ENCODE measurements around the gene TWSG1.
"Not testable (repeated sequence)": the region's sequence is repeated elsewhere in the genome, so short reads cannot be mapped to it uniquely, and the experiment has no call there.

Gene TWSG1

DNA sequence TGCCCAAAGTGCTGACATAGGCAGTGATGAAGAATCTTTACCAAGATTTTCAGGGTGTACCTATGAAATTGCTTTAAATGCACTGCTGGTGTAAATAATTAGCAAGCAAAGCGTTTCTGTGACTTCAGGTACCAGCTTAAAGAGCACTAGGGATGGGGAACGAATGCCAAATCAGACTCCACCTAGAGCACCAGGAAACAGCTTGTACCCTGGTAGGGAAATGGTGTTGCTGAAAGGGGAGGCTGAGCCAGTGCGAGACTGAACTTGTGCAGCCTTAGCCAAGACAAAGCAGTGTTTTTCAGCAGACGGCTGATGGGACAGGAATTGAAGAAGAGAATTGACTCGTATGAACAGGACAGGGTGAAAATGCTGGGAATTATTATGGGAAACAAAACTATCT is 65.6 kb downstream of the TWSG1 start:
- no peak for DNase-seq

GRCh38 chr18:9401176-9401575 is 66.6 kb downstream of the TWSG1 start:
- DNase-seq = no peak

- not testable (repeated sequence) for DNase-seq
These were observed 67.9 kb downstream of the TWSG1 start for GRCh38 chr18:9402358-9403007.

- DNase-seq = no peak
These were observed 69.4 kb downstream of the TWSG1 start for GRCh38 chr18:9403795-9404564.

DNA sequence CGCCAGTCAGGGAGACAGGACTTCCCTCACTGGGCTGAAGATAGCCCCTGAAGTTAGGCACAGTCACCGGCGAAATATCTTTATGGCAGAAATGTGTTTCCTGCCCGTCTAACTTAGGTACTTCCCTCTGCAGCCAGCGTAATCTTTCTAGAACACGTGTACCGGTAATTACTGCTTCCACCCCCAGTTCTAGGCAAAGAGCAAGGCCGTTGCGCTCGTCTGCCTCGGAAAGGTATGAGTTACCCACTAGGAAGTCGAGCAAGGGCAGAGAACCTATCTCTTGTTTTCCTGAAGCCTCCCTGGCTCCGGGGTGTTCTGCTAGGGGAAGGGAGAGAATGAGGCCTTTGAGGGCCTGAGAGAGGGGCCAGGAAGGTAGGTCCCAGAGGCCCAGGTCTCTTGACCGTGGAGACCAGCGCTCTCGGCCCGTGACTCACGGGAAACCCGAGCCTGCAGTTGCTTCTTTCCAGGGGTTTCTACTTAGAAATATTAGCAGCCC is 70.0 kb downstream of the TWSG1 start:
- DNase-seq = no peak

DNA sequence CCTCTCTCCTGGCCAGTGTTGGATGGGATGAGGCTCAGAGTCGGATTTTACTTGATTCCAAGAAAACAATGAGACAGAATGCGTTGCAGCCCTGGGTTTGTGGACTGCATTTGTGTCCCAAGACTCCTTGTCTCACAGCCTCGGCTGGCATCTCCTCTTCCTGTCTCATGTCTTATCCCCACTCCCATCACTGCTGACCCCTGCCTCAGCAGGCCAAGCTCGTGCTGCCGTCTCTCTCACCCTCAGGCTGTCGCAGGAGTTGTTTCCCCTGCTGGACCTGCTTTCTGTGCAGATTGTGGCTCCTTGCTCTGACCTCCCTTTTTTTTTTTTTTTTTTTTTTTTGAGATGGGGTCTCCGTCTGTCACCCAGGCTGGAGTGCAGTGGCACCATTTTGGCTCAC is 70.6 kb downstream of the TWSG1 start:
- no peak for DNase-seq

- no peak for DNase-seq
These were observed 71.4 kb downstream of the TWSG1 start for GRCh38 chr18:9405977-9406376.

GRCh38 chr18:9410515-9410914 is 75.9 kb downstream of the TWSG1 start:
- DNase-seq = no peak

- no peak for DNase-seq
These were observed 79.0 kb downstream of the TWSG1 start for GRCh38 chr18:9413576-9413975.

- no peak for DNase-seq
These were observed 82.0 kb downstream of the TWSG1 start for GRCh38 chr18:9416563-9417072.

DNA sequence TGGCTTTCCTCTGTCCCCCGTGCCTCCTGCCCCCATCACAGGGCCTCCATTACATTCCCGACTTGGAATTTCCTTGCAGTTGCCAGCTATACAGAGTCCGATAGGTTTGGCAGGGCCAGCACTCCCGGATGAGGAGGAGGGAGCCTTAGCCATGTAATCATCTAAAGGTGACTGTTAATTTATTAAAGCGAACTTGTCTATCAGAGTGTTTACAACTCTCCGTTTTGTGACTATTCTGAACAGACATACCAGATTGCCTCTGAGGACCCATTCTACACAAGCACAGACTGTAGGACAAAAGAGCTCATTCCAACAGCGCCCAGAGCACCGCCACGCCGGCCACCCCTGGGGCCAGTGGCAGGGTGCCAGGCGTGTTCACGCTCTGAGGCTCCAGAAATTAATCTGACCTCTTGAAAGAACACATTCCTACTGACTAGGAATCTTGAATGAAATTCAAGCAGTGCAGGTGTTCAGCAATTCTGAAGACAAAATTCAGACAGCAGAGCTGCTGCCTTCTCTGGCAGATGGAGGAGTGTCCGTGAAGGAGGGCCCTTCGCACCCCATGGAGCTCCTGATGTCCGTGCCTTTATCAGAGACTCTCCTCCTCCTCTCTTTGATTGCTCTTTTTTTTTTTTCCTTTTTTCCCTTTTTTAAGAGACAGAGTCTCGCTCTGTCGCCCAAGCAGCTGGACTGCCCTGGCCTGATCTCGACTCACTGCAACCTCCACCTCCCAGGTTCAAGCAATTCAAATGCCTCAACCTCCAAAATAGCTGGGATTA is 82.7 kb downstream of the TWSG1 start:
- DNase-seq = no peak

DNA sequence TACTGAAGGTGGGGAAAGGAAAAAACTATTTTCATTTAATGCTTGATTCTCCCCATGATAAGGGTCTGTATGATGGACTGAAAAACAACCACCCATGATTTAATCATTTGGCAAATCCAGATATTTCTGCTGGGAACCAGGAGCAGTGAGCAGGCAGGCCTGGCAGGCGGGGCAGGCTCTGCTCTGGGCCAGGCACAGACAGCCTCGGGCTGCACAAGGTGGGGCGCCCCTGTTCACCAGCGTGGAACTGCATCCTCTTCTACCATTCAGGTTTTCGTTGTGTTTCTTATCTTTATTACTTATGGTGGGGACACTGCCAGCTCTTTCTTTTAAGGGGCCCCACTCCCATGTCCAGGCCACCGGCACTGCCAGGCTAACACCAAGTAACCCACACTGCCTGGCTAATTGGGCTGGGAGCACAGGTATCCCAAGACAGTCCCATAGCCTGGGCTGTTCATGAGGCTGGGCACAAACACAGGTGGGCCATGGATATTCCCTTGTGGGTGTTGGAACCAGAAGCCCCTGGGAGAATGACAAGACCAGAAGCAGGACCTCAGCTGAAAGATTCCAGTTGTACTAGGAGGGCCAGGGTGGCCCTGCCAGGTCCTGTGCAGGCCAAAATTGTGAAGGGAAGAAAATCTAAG is 83.6 kb downstream of the TWSG1 start:
- DNase-seq = no peak

- no peak for DNase-seq
These were observed 85.5 kb downstream of the TWSG1 start for GRCh38 chr18:9419956-9420631.

GRCh38 chr18:9421096-9421900 is 86.7 kb downstream of the TWSG1 start:
- no peak for DNase-seq

DNA sequence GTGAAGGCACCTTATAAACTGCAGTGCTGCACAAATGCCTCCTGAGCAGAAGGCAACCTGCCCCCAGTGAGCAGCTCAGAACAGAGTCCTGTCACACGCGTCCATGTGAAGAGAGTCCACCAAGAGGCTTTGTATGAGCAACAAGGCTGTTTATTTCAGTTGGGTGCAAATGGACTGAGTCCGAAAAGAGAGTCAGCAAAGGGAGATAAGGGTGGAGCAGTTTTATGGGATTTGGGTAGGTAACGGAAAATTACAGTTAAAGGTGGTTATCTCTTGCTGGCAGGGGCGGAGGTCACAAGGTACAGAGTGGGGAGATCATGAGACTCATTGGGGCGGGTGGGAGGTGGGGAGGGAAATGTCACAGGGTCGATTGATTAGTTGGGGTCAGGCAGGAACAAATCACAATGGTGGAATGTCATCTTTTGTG is 87.3 kb downstream of the TWSG1 start:
- no peak for DNase-seq

DNA sequence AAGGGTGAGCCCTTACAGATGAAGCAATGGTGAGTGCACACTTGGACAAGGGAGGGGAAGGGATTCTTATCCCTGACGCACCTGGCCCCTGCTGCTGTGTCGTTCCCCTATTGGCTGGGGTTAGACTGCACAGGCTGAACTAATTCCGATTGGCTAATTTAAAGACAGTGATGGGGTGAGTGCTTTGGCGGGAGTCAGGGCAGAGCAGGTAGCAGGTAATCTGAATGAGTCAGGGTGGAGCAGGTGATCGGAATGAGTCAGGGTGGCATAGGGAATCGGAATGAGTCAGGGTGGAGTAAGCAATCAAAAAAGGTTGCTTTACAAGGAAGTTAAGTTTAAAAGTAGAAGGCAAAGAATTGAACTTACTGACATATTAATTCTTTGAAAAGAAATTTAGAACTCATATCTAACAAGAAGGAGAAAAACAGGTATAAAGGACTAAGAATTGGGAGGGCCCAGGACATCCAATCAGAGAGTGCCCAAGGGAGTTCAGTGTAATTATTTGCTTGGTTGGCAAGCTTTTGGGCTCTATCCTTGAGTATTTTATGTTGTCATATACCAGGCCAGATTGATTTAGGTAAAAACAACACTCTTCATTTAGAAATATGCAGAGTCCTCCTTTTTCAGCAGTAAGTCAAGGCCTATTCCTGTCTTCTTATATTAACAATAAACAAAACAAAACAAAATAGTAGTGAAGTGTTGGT is 88.4 kb downstream of the TWSG1 start:
- no peak for DNase-seq

DNA sequence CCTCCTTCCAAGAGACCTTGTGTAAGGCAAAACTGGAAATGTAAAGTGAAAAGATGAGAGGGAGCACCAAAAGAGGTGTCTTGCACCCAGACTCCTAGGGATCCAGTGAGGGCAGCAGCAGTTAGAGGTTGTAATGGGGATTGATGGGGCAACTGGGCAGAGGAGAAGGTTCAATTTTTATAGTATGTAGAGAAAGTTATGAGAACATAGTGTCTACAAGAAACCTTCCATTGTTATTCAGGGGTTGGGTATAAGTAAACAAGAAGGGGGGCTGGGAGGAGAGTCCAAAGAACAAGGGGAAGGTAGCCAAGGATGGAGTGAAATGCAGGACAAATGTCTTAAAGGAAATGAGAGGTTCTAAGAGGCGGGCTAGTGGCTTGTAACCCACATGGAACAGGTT is 89.1 kb downstream of the TWSG1 start:
- DNase-seq = not testable (repeated sequence)

- DNase-seq = not testable (repeated sequence)
These were observed 89.7 kb downstream of the TWSG1 start for GRCh38 chr18:9424235-9424634.

GRCh38 chr18:9426753-9427152 is 92.2 kb downstream of the TWSG1 start:
- no peak for DNase-seq

DNA sequence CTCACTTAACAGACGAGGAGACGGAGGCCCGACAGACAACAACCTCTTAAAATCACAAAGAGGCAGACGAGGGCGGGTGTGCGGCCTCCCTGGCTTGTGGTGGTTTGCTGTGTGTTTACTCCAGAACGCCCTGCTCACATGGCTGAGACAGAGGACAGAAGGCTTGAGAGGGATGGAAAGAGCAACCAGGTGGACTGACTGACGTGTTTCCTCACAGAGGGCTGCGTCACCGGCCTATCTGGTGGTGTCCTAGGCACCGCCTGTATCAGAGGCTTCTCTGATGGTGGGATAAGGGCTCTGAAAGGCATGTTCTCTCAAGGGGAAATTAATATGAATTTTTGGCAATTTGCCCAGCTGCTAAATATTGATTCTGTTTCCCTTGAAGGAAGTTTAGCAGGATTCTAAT is 93.7 kb downstream of the TWSG1 start:
- no peak for DNase-seq
